Astrocyte (in vitro differentiated cells and primary cell): ENCODE data around the gene CBLC. TPM values are rescaled to one million over a fixed set of nuclear protein-coding genes. Genes with fewer than 3 reads are reported as not detected.

ENCODE experiments used
- DNase-seq: peaks from one replicate; pipeline ENCODE4 v3.0.0-alpha.2; 2010; ENCODE audit warnings: low read depth
- FAIRE-seq: peaks from 2 replicates; lab custom pipeline; 2011; peaks lifted over from hg19 to GRCh38; lab: Jason Lieb, UNC
- H2AFZ ChIP-seq: 2 replicates; pipeline ENCODE4 v1.6.0; 2012; ENCODE audit warnings: low read depth, low read length, inconsistent platforms
- H3K27ac ChIP-seq: 2 replicates; pipeline ENCODE4 v1.5.1; 2011; ENCODE audit warnings: low read depth, low read length, inconsistent platforms
- H3K27me3 ChIP-seq: 2 replicates; pipeline ENCODE4 v1.6.0; 2011; ENCODE audit warnings: low read length, inconsistent platforms; ENCODE audit not compliant: insufficient read depth
- H3K36me3 ChIP-seq: 2 replicates; pipeline ENCODE4 v1.5.1; 2011; ENCODE audit warnings: low read length, inconsistent platforms; ENCODE audit not compliant: insufficient read depth
- H3K4me1 ChIP-seq: 2 replicates; pipeline ENCODE4 v1.5.1; 2011; ENCODE audit warnings: low read length, inconsistent platforms; ENCODE audit not compliant: insufficient read depth
- H3K4me2 ChIP-seq: 2 replicates; pipeline ENCODE4 v1.6.0; 2012; ENCODE audit warnings: low read length, inconsistent platforms
- H3K4me3 ChIP-seq: 2 replicates; pipeline ENCODE4 v1.5.1; 2011; ENCODE audit warnings: low read depth, mild to moderate bottlenecking, low read length, inconsistent platforms; ENCODE audit not compliant: insufficient read depth
- H3K79me2 ChIP-seq: 2 replicates; pipeline ENCODE4 v1.6.0; 2012; ENCODE audit warnings: mild to moderate bottlenecking, low read length, inconsistent platforms; ENCODE audit not compliant: insufficient read depth
- H3K9ac ChIP-seq: 2 replicates; pipeline ENCODE4 v1.6.0; 2012; ENCODE audit warnings: mild to moderate bottlenecking, low read length, inconsistent platforms
- H3K9me3 ChIP-seq: 2 replicates; pipeline ENCODE4 v1.5.1; 2012; ENCODE audit warnings: low read depth, mild to moderate bottlenecking, low read length, inconsistent platforms; ENCODE audit not compliant: insufficient read depth
- H4K20me1 ChIP-seq: 2 replicates; pipeline ENCODE4 v1.6.0; 2012; ENCODE audit warnings: low read length, inconsistent platforms; ENCODE audit not compliant: insufficient read depth
- H3K27ac Mint-ChIP-seq: one replicate; pipeline ENCODE4 v1.8.0; 2021; ENCODE audit warnings: mild to moderate bottlenecking, mixed read lengths; ENCODE audit not compliant: unreplicated experiment
- H3K27me3 Mint-ChIP-seq: one replicate; pipeline ENCODE4 v1.8.0; 2021; ENCODE audit warnings: low read depth, mixed read lengths; ENCODE audit not compliant: unreplicated experiment
- H3K36me3 Mint-ChIP-seq: one replicate; pipeline ENCODE4 v1.8.0; 2021; ENCODE audit warnings: low read depth, mixed read lengths; ENCODE audit not compliant: unreplicated experiment
- H3K4me1 Mint-ChIP-seq: one replicate; pipeline ENCODE4 v1.8.0; 2021; ENCODE audit warnings: low read depth, mixed read lengths; ENCODE audit not compliant: unreplicated experiment
- H3K4me3 Mint-ChIP-seq: one replicate; pipeline ENCODE4 v1.8.0; 2021; ENCODE audit warnings: mild to moderate bottlenecking, moderate library complexity, mixed read lengths; ENCODE audit not compliant: unreplicated experiment
- H3K9me3 Mint-ChIP-seq: one replicate; pipeline ENCODE4 v1.8.0; 2021; ENCODE audit warnings: mild to moderate bottlenecking, mixed read lengths; ENCODE audit not compliant: unreplicated experiment
- EZH2 ChIP-seq: IDR thresholded peaks from 2 replicates; pipeline ENCODE4 v1.6.1; 2012; ENCODE audit warnings: mild to moderate bottlenecking, low read length, inconsistent platforms; ENCODE audit not compliant: insufficient read depth
- total RNA-seq: library from RNA; stranded (reverse); gene quantifications from 2 replicates; pipeline ENCODE4 v1.2.1, GENCODE V29; 2021
- TF ChIP-seq, protein P1 (sequence below): IDR thresholded peaks from 2 replicates; pipeline ENCODE4 v1.5.1; 2011; ENCODE audit warnings: low read depth, mild to moderate bottlenecking, inconsistent platforms, low read length, moderate library complexity; ENCODE audit not compliant: insufficient read depth

CBLC gene
- total RNA-seq, 1 donor from 2014 or later, result not detected

- no peaks in the 10 kb centered on the region for H3K36me3 ChIP-seq
- H3K27me3 ChIP-seq, result no peaks in the 10 kb centered on the region
- no peak overlapping the region for H3K4me2 ChIP-seq
- H3K27me3 Mint-ChIP-seq, result peaks cover 23% of the 10 kb centered on the region
- peaks cover 2% of the 10 kb centered on the region for H3K36me3 Mint-ChIP-seq
- no peak overlapping the region for H2AFZ ChIP-seq
- H4K20me1 ChIP-seq, result no peaks in the 10 kb centered on the region
- no peaks in the 10 kb centered on the region for H3K9me3 ChIP-seq
- no peaks in the 10 kb centered on the region for H3K4me1 Mint-ChIP-seq
- no peak overlapping the region for H3K27ac ChIP-seq
- TF ChIP-seq, protein P1, sequence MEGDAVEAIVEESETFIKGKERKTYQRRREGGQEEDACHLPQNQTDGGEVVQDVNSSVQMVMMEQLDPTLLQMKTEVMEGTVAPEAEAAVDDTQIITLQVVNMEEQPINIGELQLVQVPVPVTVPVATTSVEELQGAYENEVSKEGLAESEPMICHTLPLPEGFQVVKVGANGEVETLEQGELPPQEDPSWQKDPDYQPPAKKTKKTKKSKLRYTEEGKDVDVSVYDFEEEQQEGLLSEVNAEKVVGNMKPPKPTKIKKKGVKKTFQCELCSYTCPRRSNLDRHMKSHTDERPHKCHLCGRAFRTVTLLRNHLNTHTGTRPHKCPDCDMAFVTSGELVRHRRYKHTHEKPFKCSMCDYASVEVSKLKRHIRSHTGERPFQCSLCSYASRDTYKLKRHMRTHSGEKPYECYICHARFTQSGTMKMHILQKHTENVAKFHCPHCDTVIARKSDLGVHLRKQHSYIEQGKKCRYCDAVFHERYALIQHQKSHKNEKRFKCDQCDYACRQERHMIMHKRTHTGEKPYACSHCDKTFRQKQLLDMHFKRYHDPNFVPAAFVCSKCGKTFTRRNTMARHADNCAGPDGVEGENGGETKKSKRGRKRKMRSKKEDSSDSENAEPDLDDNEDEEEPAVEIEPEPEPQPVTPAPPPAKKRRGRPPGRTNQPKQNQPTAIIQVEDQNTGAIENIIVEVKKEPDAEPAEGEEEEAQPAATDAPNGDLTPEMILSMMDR, result no peak
- no peak for TF ChIP-seq EZH2
- no peak for FAIRE-seq
- no peak overlapping the region for H3K4me3 Mint-ChIP-seq
- no peak overlapping the region for H3K27ac Mint-ChIP-seq
- H3K4me3 ChIP-seq, result no peak overlapping the region
- no peaks in the 10 kb centered on the region for H3K79me2 ChIP-seq
- DNase-seq, result no peak
- H3K4me1 ChIP-seq, result no peaks in the 10 kb centered on the region
- peaks cover 2% of the 10 kb centered on the region for H3K9me3 Mint-ChIP-seq
- no peak overlapping the region for H3K9ac ChIP-seq
Measured at GRCh38 chr19:44819246-44819832, 41.6 kb downstream of the CBLC start.

DNA sequence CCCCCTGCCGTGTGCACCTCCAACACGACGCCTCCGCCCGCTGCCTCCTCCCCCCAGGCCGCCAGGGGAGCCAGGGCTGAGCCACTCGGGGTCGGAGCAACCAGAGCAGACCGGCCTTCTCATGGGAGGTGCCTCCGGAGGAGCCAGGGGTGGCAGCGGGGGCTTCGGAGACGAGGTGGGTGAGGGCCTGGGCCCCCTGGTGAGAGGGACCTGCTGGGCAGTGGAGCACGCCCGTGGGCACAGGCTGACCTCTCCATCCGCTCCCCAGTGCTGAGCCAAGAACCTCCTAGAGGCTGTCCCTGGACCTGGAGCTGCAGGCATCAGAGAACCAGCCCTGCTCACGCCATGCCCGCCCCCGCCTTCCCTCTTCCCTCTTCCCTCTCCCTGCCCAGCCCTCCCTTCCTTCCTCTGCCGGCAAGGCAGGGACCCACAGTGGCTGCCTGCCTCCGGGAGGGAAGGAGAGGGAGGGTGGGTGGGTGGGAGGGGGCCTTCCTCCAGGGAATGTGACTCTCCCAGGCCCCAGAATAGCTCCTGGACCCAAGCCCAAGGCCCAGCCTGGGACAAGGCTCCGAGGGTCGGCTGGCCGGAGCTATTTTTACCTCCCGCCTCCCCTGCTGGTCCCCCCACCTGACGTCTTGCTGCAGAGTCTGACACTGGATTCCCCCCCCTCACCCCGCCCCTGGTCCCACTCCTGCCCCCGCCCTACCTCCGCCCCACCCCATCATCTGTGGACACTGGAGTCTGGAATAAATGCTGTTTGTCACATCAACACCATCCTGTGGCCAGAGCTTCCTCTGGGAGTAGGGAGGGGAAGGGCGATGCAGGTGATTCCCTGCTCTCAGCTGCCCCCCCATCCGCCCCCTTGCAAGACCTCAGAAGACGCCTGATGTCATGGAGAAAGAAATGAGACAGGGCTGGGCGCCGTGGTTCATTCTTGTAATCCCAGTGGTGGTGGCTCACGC, 43.2 kb downstream of the CBLC start:
- no peak overlapping the region for H3K4me2 ChIP-seq
- Mint-ChIP-seq H3K27me3 (peaks cover 30% of the 10 kb centered on the region), H3K9me3 (peaks cover 2% of the 10 kb centered on the region), H3K27ac (no peak overlapping the region), H3K36me3 (peaks cover 2% of the 10 kb centered on the region), H3K4me1 (no peaks in the 10 kb centered on the region), H3K4me3 (no peak overlapping the region)
- no peaks in the 10 kb centered on the region for H3K79me2 ChIP-seq
- H3K9me3 ChIP-seq, result no peaks in the 10 kb centered on the region
- no peak for TF ChIP-seq EZH2
- TF ChIP-seq, protein P1, result no peak
- no peaks in the 10 kb centered on the region for H3K36me3 ChIP-seq
- H2AFZ ChIP-seq, result no peak overlapping the region
- H3K4me3 ChIP-seq, result no peak overlapping the region
- no peak overlapping the region for H3K27ac ChIP-seq
- peaks cover 2% of the 10 kb centered on the region for H3K27me3 ChIP-seq
- no peak for DNase-seq
- H4K20me1 ChIP-seq, result no peaks in the 10 kb centered on the region
- H3K4me1 ChIP-seq, result no peaks in the 10 kb centered on the region
- FAIRE-seq, result no peak
- no peak overlapping the region for H3K9ac ChIP-seq
